AG09309 (cell line): ENCODE data around the gene MMADHC.

ENCODE experiments used
- DNase-seq: peaks from one replicate; pipeline ENCODE4 v3.0.0-alpha.2; 2010; ENCODE audit warnings: low read depth
- H3K4me3 ChIP-seq: 2 replicates; pipeline ENCODE4 v1.5.1; 2011; ENCODE audit warnings: mild to moderate bottlenecking, low read depth, low read length, moderate library complexity; ENCODE audit not compliant: control insufficient read depth
- TF ChIP-seq, protein P1 (sequence below): IDR thresholded peaks from 2 replicates; pipeline ENCODE4 v1.5.1; 2011; ENCODE audit warnings: mild to moderate bottlenecking, low read depth, low read length, inconsistent platforms; ENCODE audit not compliant: insufficient read depth, control insufficient read depth; ENCODE audit errors: missing control alignments

The MMADHC gene

DNA sequence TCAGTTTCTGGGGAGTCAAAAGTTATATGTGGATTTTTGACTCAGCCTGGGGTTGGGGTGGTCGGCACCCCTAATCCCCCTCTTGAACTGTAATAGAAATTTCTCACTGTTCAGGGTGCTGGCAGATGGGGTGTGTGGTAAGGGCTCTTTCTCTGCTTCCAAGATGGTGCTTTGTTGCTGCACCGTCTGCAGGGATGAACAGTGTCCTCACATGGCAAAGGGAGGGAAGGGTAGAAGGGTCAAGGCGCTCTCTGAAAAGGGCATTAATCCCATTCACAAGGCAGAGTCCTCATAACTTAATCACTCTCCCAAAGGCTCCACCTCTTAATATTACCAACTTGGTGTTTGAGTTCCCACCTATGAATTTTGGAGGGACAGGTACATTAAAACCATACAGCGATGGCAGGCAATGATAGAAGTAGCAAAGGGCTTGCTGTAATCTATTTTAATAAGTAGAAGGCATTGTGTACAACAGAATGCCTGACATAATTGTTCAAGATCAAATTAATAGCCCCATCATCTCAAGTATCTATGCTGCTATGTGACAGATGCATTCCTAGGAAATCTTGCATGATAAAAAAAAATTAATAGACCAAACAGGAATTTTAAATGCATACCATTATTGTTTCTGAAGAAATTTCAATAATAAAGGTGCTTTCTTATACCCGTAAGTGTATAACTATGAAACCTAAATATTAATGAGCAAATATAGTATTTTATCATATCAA lies 28.1 kb downstream of the MMADHC start:
- H3K4me3 ChIP-seq, result no peak overlapping the region
- no peak for DNase-seq
- TF ChIP-seq, protein P1, sequence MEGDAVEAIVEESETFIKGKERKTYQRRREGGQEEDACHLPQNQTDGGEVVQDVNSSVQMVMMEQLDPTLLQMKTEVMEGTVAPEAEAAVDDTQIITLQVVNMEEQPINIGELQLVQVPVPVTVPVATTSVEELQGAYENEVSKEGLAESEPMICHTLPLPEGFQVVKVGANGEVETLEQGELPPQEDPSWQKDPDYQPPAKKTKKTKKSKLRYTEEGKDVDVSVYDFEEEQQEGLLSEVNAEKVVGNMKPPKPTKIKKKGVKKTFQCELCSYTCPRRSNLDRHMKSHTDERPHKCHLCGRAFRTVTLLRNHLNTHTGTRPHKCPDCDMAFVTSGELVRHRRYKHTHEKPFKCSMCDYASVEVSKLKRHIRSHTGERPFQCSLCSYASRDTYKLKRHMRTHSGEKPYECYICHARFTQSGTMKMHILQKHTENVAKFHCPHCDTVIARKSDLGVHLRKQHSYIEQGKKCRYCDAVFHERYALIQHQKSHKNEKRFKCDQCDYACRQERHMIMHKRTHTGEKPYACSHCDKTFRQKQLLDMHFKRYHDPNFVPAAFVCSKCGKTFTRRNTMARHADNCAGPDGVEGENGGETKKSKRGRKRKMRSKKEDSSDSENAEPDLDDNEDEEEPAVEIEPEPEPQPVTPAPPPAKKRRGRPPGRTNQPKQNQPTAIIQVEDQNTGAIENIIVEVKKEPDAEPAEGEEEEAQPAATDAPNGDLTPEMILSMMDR, result no peak

- no peak overlapping the region for H3K4me3 ChIP-seq
- DNase-seq, result no peak
- TF ChIP-seq, protein P1, result no peak
These were observed 31.1 kb downstream of the MMADHC start for GRCh38 chr2:149556452-149556851.

- TF ChIP-seq, protein P1, result no peak
- DNase-seq, result no peak
- H3K4me3 ChIP-seq, result no peak overlapping the region
These were observed 34.7 kb downstream of the MMADHC start for GRCh38 chr2:149552830-149553229.

- no peak overlapping the region for H3K4me3 ChIP-seq
- TF ChIP-seq, protein P1, result no peak
- no peak for DNase-seq
These were observed 35.3 kb downstream of the MMADHC start for GRCh38 chr2:149552226-149552625.

GRCh38 chr2:149544692-149545091 lies 42.9 kb downstream of the MMADHC start:
- DNase-seq, result no peak
- H3K4me3 ChIP-seq, result no peak overlapping the region
- TF ChIP-seq, protein P1, result no peak

- no peak for DNase-seq
- TF ChIP-seq, protein P1, result no peak
- H3K4me3 ChIP-seq, result no peak overlapping the region
These were observed 43.7 kb downstream of the MMADHC start for GRCh38 chr2:149543845-149544244.
